ENCODE data around the gene PLPP4. TPM values are rescaled to one million over a fixed set of nuclear protein-coding genes. Genes with fewer than 3 reads are reported as not detected.

Gene PLPP4
- polyA plus RNA-seq, 5 donors = 0.13 to 0.21 (median 0.18) TPM; not detected in 2

- no peak for DNase-seq
Observed at GRCh38 chr10:120607710-120608703, 151.0 kb downstream of the PLPP4 start.

DNA sequence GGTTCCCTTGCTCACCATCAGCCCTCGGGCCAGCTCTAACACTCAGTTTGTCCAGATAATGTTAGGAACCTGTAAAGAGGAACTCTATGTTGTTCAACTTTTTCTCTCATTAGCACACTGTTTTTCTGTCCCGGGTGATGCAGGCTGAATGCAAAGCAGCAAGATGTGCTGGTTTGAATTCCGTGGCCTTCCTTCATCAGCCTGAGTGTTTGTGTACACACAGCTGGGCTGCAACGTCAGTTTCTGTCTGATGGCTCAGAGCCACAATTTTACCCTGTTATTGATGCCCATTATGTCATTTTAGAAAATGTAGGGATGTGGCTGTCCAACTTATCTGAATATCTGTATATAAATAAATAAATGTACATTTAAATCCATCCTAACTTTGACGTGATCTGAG is 152.0 kb downstream of the PLPP4 start:
- no peak for DNase-seq

GRCh38 chr10:120610791-120611190 is 153.8 kb downstream of the PLPP4 start:
- no peak for DNase-seq

DNA sequence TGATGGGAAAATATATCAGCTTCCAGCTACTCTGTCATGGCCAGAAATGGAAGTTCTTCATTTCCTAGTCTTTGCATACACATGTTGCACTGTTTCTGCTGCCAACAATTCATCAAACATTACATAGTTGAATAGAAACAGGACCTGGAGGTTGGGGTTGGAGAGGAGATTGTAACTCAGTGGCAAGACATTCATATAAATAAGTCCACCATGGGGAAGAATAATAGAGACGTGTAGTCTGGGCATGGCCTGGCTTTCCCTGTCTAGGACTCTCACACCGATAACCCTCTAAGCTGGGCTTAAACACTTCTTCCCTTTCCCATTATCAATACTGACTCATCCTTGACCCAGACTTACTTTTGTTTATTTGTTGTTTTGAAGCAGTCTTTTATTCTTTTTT is 155.7 kb downstream of the PLPP4 start:
- DNase-seq = no peak

DNA sequence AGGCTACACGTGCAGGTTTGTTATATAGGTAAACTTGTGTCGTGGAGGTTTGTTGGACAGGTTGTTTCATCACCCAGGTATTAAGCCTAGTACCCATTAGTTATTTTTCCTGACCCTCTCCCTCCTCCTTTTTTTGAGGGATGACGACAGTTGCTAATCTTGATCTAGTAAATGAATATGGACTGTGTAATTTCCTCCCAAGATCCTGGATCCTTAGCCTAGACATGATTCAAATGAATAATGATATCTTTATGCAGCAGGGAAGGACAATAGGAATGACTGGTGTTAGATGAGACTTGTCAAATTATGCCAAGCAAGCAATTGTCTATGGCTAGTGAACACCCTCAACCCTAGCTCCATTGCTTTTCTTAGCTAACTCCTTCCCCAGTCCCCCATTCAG is 156.2 kb downstream of the PLPP4 start:
- DNase-seq = no peak

GRCh38 chr10:120614680-120615079 is 157.7 kb downstream of the PLPP4 start:
- DNase-seq = no peak

DNA sequence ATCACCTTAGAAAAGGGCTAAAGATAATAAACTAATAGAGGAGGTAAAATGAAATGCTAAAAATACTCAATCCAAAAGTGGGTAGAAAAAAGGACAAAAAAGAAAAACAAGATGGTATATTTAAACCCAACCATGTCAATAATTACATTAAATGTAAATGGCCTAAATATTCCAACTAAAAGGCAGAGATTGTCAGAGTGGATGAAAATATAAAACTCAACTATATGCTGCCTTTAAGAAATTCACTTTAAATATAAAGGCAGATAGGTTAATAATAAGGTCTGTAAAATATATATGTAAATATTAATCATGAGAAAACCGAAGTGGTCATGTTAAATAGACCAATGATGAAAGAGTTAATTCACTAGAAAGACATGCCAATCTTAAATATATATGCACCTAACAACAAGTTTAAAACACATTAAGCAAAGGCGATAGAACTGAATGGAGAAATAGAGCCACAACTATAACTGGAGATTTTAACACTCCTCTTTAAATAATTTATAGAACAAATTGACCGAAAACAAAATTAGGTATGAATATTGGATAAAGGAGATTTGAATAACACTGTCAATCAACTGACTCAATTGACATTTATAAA is 159.4 kb downstream of the PLPP4 start:
- DNase-seq = no peak

DNA sequence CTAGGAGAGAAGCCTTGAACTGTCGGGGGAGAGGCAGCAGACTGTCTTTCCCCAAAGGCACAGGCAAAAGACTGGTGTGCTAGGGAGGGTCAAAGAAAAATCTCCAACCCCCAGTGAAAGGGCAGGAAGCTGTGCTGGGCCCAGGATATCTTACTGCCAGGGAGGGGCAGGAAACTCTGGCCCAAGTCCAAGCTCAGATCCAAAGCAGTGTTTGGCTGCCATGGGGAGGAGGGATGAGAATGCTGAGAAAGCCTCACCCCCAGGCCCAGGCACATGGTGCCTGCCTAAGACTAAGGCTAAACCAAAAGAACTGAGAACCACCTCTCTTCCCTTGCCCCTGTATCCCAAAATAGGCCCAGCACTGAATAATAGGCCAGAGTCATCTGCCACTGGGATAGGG is 171.2 kb downstream of the PLPP4 start:
- no peak for DNase-seq

DNA sequence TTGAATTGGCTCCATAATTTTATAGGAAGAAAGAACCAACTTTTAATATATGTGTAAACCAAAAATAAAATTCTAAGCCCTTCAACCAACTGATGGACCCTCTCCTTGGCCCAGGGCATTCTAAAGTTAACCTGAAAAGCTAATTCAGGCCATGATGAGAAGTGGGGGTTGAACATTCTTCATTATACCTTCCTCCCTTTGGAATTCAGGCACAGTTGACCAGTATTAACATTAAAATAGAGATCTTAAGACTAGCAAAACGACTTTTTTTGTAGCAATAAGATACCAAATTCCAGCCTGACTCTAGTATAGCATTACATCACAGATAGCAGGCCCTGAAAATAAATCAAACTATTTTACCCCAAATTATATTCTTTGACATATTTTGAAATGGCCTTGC is 173.2 kb downstream of the PLPP4 start:
- no peak for DNase-seq

- DNase-seq = no peak
Observed at GRCh38 chr10:120632047-120632446, 175.0 kb downstream of the PLPP4 start.

GRCh38 chr10:120632942-120633341 is 175.9 kb downstream of the PLPP4 start:
- no peak for DNase-seq

- no peak for DNase-seq
Observed at GRCh38 chr10:120634659-120635058, 177.6 kb downstream of the PLPP4 start.
